Neural progenitor cell (in vitro differentiated cells): Measurements from ENCODE around the gene C1orf50. TPM values are rescaled to one million over a fixed set of nuclear protein-coding genes. Genes with fewer than 3 reads are reported as not detected.

ENCODE experiments used
- DNase-seq: peaks from one replicate; pipeline ENCODE4 v3.0.0-alpha.2; 2016; ENCODE audit warnings: low spot score
- H2AFZ ChIP-seq: fragments of 200-600 bp; sonication (generic); replicated peaks from 2 replicates; pipeline ENCODE4 v1.6.1; 2016; ENCODE audit warnings: antibody characterized with exemption
- H3F3A ChIP-seq: fragments of 200-600 bp; sonication (generic); 2 replicates; pipeline ENCODE4 v1.6.1; 2016; ENCODE audit warnings: antibody characterized with exemption, low read depth
- H3K27ac ChIP-seq: fragments of 200-600 bp; sonication (generic); 2 replicates; pipeline ENCODE4 v1.5.1; 2016; ENCODE audit warnings: mild to moderate bottlenecking
- H3K27me3 ChIP-seq: fragments of 200-600 bp; sonication (generic); 2 replicates; pipeline ENCODE4 v1.6.1; 2016; ENCODE audit warnings: mild to moderate bottlenecking, moderate library complexity
- H3K36me3 ChIP-seq: fragments of 200-600 bp; sonication (generic); 2 replicates; pipeline ENCODE4 v1.5.1; 2016
- H3K4me1 ChIP-seq: fragments of 200-600 bp; sonication (generic); 2 replicates; pipeline ENCODE4 v1.6.1; 2016; ENCODE audit warnings: mixed run types
- H3K4me2 ChIP-seq: fragments of 200-600 bp; sonication (generic); 2 replicates; pipeline ENCODE4 v1.6.1; 2016
- H3K4me3 ChIP-seq: fragments of 200-600 bp; sonication (generic); 2 replicates; pipeline ENCODE4 v1.5.1; 2016
- H3K79me2 ChIP-seq: fragments of 200-600 bp; sonication (generic); 2 replicates; pipeline ENCODE4 v1.6.1; 2016; ENCODE audit warnings: low read depth
- H3K9ac ChIP-seq: fragments of 200-600 bp; sonication (generic); 2 replicates; pipeline ENCODE4 v1.6.1; 2016
- H3K9me3 ChIP-seq: fragments of 200-600 bp; sonication (generic); 2 replicates; pipeline ENCODE4 v1.5.1; 2016; ENCODE audit warnings: low read depth
- H4K20me1 ChIP-seq: fragments of 200-600 bp; sonication (generic); 2 replicates; pipeline ENCODE4 v1.6.1; 2016; ENCODE audit warnings: low read depth
- H3K27ac Mint-ChIP-seq: 3 replicates; pipeline ENCODE4 v1.8.0; 2021; ENCODE audit warnings: mixed read lengths
- H3K27me3 Mint-ChIP-seq: 2 replicates; pipeline ENCODE4 v1.8.0; 2022; ENCODE audit warnings: low read depth, mild to moderate bottlenecking, inconsistent platforms, moderate library complexity, mixed read lengths; ENCODE audit not compliant: insufficient read depth
- H3K36me3 Mint-ChIP-seq: 3 replicates; pipeline ENCODE4 v1.8.0; 2021; ENCODE audit warnings: mixed read lengths
- H3K4me1 Mint-ChIP-seq: 3 replicates; pipeline ENCODE4 v1.8.0; 2021; ENCODE audit warnings: mixed read lengths
- H3K4me3 Mint-ChIP-seq: 3 replicates; pipeline ENCODE4 v1.8.0; 2021; ENCODE audit warnings: mild to moderate bottlenecking, moderate library complexity, mixed read lengths
- H3K9me3 Mint-ChIP-seq: 3 replicates; pipeline ENCODE4 v1.8.0; 2020; ENCODE audit warnings: mixed read lengths
- CTCF ChIP-seq: fragments of 200-600 bp; sonication (generic); IDR thresholded peaks from 2 replicates; pipeline ENCODE4 v1.5.1; 2017; ENCODE audit warnings: antibody characterized with exemption, mild to moderate bottlenecking
- EZH2 ChIP-seq: fragments of 200-600 bp; sonication (generic); IDR thresholded peaks from 2 replicates; pipeline ENCODE4 v1.6.1; 2017; ENCODE audit warnings: antibody characterized with exemption, mild to moderate bottlenecking, moderate library complexity
- EZH2phosphoT487 ChIP-seq: fragments of 200-600 bp; sonication (generic); IDR thresholded peaks from 2 replicates; pipeline ENCODE4 v1.6.1; 2017; ENCODE audit warnings: antibody characterized with exemption
- total RNA-seq: library from RNA; depleted of rRNA; stranded (reverse); fragments of >200 nt; gene quantifications from 2 replicates; pipeline ENCODE4 v1.2.3, GENCODE V29; 2015; ENCODE audit warnings: low replicate concordance

The C1orf50 gene
- total RNA-seq, 1 donor from 2014 or later: 19.0 TPM

DNA sequence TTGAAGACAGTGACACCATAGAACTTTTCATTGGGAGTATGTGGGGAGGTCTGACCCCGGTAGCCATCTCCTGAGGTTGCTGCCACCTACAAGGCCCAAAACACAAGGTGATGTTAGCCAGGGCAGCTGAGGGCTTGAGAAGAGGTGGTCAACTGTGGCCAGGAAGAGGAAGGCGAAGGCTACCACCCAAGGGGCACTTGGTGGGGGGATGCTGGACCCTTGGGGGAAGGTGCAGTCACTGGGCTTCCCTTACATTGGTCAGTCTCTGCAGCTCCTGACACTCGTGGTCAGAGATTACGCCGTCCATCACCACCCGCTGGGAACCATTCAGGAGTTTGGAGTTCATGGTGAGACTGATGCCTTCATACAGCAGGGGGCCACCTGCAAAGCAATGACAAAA lies 14.8 kb upstream of the C1orf50 start:
- H3F3A ChIP-seq: no peaks in the 10 kb centered on the region
- no peaks in the 10 kb centered on the region for H4K20me1 ChIP-seq
- no peaks in the 10 kb centered on the region for H3K9me3 ChIP-seq
- H3K4me3 ChIP-seq: no peak overlapping the region
- Mint-ChIP-seq H3K27me3 (peaks cover 2% of the 10 kb centered on the region), H3K9me3 (peaks cover 12% of the 10 kb centered on the region), H3K36me3 (peaks cover 62% of the 10 kb centered on the region), H3K4me3 (no peak overlapping the region), H3K4me1 (no peaks in the 10 kb centered on the region), H3K27ac (no peak overlapping the region)
- H3K27ac ChIP-seq: no peak overlapping the region
- no peak overlapping the region for H2AFZ ChIP-seq
- no peaks in the 10 kb centered on the region for H3K4me1 ChIP-seq
- H3K27me3 ChIP-seq: no peaks in the 10 kb centered on the region
- no peaks in the 10 kb centered on the region for H3K79me2 ChIP-seq
- H3K36me3 ChIP-seq: peaks cover 15% of the 10 kb centered on the region
- H3K4me2 ChIP-seq: no peak overlapping the region
- no peak for TF ChIP-seq CTCF
- TF ChIP-seq EZH2: no peak
- no peak for TF ChIP-seq EZH2phosphoT487
- H3K9ac ChIP-seq: no peak overlapping the region
- no peak for DNase-seq

DNA sequence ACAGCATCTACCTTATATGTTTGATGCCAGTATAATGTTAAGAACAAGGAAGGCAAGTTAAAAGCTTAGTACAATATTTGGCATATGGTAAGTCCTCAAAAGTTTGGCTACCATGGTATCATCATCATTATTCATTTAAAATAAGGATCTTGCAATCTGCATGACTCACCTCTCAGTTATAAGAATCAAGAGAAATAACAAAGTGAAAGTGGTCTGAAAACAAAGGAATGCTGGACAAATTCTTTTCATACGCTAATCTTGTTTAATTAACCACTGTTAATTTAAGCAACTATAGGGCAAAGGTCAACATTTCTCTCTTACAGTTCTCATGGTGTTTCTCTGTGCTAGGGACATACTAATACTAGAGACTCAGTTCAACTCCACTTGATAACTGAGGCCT lies 14.0 kb upstream of the C1orf50 start:
- H3K79me2 ChIP-seq: no peaks in the 10 kb centered on the region
- no peak overlapping the region for H3K9ac ChIP-seq
- H3K27me3 Mint-ChIP-seq: peaks cover 2% of the 10 kb centered on the region
- H3K27ac ChIP-seq: no peak overlapping the region
- no peaks in the 10 kb centered on the region for H3F3A ChIP-seq
- TF ChIP-seq CTCF (no peak), EZH2phosphoT487 (no peak)
- H3K36me3 ChIP-seq: peaks cover 15% of the 10 kb centered on the region
- no peaks in the 10 kb centered on the region for H3K4me1 ChIP-seq
- no peak overlapping the region for H3K27ac Mint-ChIP-seq
- no peaks in the 10 kb centered on the region for H4K20me1 ChIP-seq
- no peak overlapping the region for H2AFZ ChIP-seq
- H3K27me3 ChIP-seq: no peaks in the 10 kb centered on the region
- no peaks in the 10 kb centered on the region for H3K4me1 Mint-ChIP-seq
- no peaks in the 10 kb centered on the region for H3K9me3 ChIP-seq
- no peak overlapping the region for H3K4me3 Mint-ChIP-seq
- DNase-seq: no peak
- peaks cover 59% of the 10 kb centered on the region for H3K36me3 Mint-ChIP-seq
- peaks cover 12% of the 10 kb centered on the region for H3K9me3 Mint-ChIP-seq
- no peak overlapping the region for H3K4me3 ChIP-seq
- no peak overlapping the region for H3K4me2 ChIP-seq

DNA sequence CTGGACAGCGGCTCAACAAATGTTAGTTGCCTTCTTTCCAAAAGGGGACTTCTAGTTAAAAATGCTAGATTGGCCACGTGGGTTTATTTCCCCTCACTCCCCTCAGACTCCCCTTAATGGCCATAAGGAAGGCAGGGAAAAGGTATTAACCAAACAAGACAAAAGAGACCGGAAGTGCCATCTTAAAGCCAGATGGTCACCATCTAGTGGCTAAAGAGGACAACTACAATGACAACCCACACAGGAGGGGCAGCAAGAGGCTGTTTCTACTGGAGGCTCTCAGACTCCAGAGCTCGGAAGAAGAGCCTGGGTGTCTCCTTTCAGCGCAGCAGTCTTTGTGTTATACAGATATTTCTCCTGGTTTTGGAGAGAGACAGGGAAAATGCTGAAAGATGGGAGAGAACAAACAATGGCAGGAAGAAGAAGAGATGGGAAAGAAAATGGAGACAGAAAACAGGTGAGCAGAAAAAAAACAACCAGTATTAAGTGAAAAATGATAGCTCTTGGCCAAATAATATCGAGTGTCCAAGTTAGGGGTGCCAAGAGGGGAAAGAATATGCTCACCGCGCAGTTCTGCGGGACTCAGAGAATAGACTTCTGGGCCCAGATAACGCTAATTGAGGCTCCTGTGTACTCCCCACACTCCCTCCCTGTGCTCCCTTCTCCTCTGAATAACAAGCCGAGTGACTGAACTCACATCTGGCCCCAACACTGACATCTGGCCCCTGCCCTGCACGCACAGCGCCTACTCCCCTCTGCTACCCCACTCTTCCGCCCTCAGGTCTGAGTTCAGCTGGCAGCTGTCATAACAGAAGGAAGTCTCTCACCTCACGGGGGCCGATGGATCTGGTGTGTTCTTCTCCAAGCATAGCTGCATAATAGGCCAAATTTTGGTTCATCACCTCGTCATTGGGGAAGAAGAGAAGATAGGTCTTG lies 9.8 kb upstream of the C1orf50 start:
- H3K36me3 ChIP-seq: peaks cover 8% of the 10 kb centered on the region
- H3F3A ChIP-seq: no peaks in the 10 kb centered on the region
- no peak overlapping the region for H3K27ac Mint-ChIP-seq
- no peak overlapping the region for H3K4me2 ChIP-seq
- no peak overlapping the region for H3K4me3 ChIP-seq
- no peak overlapping the region for H3K9ac ChIP-seq
- H3K36me3 Mint-ChIP-seq: peaks cover 30% of the 10 kb centered on the region
- H3K4me3 Mint-ChIP-seq: no peak overlapping the region
- H3K79me2 ChIP-seq: no peaks in the 10 kb centered on the region
- peak; percentile 81 for DNase-seq
- TF ChIP-seq CTCF (peak; percentile 74), EZH2phosphoT487 (no peak), EZH2 (no peak)
- no peaks in the 10 kb centered on the region for H3K27me3 ChIP-seq
- H2AFZ ChIP-seq: no peak overlapping the region
- H3K27ac ChIP-seq: no peak overlapping the region
- H3K9me3 Mint-ChIP-seq: peaks cover 3% of the 10 kb centered on the region
- no peaks in the 10 kb centered on the region for H3K9me3 ChIP-seq
- no peaks in the 10 kb centered on the region for H3K27me3 Mint-ChIP-seq
- H3K4me1 Mint-ChIP-seq: no peaks in the 10 kb centered on the region
- H4K20me1 ChIP-seq: no peaks in the 10 kb centered on the region
- H3K4me1 ChIP-seq: no peaks in the 10 kb centered on the region
